Posterior cingulate gyrus (tissue), 11 donors: ENCODE data around the gene POLR3A.

Experiments
- DNase-seq, 10 donors: peaks; one replicate each; pipeline versions ENCODE4 v3.0.0 to v3.0.0-alpha.2; 2020 to 2021; ENCODE audit warnings: mixed read lengths in 3 of 10
- intact Hi-C: fragments of 100-400 bp; cut with DNase I; formaldehyde crosslinking; loops from one replicate; pipeline ENCODE4 v1.15.1; 2023

The POLR3A gene

DNA sequence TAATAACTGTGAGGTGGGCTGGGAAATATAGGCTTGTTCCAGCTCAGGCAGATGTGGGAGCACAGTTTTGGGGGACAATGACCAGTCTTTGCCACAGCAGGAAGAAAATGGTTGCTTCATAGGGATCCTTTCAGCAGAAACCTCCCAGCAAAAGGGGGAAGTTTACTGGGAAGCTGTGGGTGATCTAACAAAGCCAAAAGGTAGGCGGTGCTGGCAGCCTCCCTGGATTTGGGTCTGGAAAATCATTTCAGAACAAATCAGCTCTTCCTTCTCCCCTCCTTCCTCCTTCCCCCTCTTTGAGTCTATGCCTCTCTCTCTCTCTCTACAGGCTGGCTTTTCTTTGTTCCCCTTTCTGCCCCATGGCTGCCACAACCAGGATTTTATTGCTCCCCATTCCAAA lies 20.5 kb upstream of the POLR3A start:
- peak in 1 of 10 donors; percentile 73 for DNase-seq
- intact Hi-C loops = loop anchor here (5.0 to 10.0 kb wide), 3 partner anchors 145 to 605 kb away; no protein-coding TSS in a partner anchor

DNA sequence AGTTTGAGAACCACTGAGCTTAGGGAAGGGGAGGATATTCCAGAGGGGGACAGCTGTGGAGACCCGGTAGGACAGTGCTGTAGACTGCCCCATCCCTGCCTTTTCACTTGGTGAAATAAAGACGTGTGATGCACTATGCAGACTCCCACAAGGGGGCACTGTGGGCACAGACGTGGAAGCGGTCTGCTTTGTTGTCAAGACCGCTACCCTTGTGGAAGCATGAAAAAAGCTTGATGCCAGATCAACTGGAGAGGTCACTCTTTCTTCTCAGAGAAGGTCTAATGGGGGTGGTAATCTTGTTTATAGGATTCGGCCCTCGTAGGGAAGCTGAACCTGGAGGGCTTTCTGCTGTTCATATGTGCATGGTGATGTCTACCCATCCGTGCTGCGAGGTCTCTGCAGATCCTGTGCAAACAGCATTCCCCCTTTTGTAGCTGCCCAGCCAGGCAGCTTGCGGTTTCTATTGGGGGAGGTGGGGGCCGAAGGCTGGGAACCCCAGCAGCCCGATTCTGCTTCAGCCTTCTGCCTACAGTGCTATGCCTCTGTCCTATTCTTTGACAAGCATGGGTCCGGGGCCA lies 18.1 kb upstream of the POLR3A start:
- intact Hi-C loops = loop anchor here (1.0 to 5.0 kb wide), 2 partner anchors 255 to 1148 kb away; no protein-coding TSS in a partner anchor
- DNase-seq = peak; percentile 81 to 98 (median 96)

DNA sequence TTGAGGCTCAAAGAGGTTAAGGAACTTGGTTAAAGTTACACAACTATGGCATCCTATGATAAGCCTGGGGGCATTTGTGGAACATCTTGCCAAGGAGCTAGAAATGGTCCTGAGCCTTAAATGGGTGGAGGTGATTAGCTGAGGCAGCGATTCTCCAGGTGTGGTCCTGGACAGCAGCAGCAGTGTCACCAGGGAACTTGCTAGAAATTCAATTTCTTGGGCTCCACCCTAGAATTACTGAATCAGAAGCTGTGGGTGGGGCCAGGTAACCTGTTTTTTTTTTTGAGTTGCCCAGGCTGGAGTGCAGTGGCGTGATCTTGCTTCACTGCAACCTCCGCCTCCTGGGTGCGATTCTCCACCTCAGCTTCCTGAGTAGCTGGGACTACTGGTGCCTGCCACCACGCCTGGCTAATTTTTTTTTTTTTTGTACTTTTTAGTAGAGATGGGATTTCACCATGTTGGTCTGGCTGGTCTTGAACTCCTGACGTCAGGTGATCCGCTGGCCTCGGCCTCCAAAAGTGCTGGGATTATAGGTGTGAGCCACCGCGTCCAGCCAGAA lies 17.5 kb upstream of the POLR3A start:
- intact Hi-C loops = loop anchor here (1.0 to 5.0 kb wide), 2 partner anchors 256 to 1149 kb away; no protein-coding TSS in a partner anchor
- DNase-seq = peak in 1 of 10 donors; percentile 57

DNA sequence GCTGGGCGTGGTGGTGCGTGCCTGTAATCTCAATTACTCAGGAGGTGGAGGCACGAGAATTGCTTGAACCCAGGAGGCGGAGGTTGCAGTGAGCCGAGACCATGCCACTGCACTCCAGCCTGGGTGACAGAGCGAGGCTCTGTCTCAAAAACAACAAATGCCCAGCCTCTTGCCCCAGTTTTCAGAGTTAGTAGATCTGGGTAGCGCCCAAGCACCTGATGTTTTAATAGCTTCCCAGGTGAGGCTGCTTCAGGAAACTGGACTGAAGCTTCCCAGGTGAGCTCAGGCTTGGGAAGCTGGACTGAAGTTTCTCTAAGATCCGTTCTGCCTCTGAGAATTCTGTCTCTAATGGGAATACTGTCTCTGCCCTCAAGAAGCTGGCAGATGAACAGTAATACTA lies 16.5 kb upstream of the POLR3A start:
- intact Hi-C loops = loop anchor here (5.0 kb wide), 1 partner anchor 256 kb away; no protein-coding TSS in a partner anchor
- DNase-seq = no peak

DNA sequence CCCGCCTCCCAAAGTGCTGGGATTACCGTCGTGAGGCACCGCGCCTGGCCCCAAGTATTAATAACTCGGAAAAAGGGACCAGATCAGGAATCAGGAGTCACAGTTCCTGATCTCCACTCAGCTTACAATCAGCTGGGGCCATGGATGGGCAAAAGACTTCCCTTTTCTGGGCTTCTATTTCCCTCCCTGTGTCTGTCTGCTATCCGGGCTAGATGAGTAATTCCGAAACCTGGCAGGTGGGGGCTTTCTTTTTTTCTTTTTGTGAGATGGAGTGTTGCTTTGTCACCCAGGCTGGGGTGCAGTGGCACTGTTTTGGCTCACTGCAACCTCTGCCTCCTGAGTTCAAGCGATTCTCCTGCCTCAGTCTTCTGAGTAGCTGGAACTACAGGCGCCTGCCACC lies 15.9 kb upstream of the POLR3A start:
- DNase-seq = peak in 1 of 10 donors; percentile 42
- intact Hi-C loops = loop anchor here (5.0 kb wide), 1 partner anchor 257 kb away; no protein-coding TSS in a partner anchor

DNA sequence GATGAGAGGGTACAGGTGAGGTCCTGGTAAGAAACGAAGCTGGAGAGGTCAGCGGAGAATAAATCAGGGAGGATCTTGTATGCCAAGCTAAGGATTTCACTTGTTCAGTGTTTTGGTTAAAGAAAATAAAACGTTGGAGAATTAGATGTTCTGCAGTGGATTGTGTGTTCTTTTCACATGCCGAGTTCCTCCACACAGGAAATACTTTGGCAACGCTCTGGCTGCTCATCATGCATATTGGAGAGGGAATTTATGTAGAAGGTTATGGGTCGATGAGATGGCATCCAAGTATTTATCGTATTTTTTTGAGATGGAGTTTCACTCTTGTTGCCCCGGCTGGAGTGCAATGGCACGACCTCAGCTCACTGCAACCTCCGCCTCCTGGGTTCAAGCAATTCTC lies 15.4 kb upstream of the POLR3A start:
- no peak for DNase-seq
- intact Hi-C loops = loop anchor here (5.0 kb wide), 1 partner anchor 258 kb away; no protein-coding TSS in a partner anchor

DNA sequence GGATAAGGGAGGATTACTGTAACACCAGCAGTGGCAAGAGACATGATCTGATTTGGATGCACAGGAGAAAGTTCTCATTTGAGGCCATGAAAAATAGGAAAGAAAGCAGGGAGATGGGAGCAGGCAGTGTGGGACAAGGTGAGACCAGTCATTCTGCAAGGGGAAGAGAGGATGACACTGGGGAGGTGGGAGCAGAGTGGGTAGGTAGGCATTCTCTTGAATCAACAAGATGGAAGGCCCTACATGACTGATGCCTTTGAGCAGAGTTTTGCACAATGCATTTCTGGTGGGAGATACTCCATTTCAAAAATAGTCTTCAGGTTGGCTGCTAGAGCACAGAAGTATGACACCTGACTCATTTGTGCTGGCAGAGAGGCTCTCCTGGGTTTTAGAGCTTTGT lies 14.9 kb upstream of the POLR3A start:
- intact Hi-C loops = no loop called here
- DNase-seq = no peak

DNA sequence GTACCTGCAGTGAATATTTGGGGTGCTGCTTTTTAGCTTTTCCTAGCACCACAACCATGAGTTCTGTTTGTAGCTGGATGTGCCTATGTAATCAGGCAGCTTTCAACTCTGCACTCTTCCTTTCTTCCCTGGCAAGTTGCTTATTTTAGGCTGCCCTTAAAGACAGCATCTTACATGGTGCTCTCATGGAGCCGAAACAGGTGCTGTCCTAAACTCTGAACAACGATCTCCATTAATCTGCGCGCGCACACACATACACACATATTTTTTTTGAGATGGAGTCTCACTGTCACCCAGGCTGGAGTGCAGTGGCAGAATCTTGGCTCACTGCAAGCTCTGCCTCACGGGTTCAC lies 13.4 kb upstream of the POLR3A start:
- DNase-seq = no peak

DNA sequence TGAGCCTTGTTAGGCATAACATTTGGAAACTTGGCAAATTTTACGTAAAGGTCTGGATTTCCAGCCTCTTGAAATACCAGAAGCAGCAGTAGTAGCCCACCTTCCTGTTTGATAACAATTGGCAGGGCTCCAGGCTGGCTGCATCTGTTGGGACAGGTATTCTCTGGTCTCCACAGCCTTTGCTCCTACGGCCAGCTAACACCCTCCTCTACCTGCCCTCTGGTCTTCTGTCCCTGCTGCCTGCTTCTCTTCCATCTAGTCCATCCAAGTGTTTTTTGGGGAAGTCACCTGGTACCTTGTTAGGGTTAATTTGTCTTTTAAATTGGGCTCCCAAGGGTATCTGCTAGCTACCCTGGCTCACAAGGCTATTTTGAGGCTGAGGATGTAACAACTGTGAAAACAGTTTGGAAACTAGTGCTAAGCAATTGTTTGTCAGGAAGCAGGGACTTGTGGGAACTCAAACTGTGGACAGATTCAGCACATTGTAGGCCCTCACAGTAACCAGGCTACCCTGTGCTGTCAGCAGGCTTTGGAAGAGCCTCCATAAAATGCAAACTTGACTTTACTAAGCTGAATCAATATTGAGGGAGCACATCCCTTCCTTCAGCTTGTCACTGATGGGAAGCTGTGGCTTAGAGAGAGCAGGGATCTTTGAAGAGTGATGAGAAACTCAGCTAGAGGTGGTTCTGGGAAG lies 12.9 kb upstream of the POLR3A start:
- intact Hi-C loops = no loop called here
- no peak for DNase-seq

More for the DNA sequence above, 13.4 kb upstream of the POLR3A start:
- intact Hi-C loops = no loop called here

DNA sequence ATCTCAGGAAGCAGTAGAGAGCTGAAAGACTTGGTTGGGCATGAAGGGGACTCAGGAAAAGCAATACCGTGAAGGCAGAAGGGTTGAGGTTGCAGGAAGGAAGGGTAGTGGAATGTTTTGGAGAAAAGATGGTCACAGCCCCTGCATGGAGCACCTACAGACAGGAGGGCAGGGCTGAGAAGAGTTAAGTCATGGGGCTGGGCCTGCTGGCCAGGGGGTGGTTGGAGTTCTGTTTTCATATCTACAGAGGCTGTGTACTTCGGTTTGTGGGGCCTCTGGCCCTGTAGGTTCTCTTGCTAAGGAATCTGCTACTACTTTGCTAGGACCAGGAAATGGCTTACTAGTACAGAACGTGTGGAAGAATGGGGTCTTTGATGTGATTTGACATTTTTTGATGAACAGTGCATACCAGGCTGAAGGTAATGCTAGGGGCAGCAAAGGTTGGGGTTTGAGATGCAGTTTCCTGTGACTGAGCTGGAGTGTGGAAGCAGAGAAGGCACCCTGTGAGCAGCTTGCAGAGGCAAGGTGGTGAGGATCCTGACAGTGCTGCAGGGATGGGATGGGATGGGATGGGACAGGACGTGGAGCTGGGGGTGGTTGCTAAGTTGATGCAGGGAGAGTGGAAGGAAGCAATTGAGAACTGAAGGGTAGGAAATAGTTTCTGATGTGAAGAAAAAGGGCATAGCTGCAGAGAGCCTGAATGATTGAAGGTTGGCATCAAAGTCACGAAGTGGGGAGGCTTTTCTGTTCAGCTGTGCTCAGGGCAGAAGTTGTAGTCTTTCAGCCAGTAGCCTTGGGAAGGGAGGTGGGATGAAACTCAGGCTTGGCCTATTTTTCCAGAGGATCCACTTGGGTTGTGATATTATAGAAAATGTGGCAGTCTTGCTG lies 12.1 kb upstream of the POLR3A start:
- DNase-seq = no peak
- intact Hi-C loops = no loop called here

DNA sequence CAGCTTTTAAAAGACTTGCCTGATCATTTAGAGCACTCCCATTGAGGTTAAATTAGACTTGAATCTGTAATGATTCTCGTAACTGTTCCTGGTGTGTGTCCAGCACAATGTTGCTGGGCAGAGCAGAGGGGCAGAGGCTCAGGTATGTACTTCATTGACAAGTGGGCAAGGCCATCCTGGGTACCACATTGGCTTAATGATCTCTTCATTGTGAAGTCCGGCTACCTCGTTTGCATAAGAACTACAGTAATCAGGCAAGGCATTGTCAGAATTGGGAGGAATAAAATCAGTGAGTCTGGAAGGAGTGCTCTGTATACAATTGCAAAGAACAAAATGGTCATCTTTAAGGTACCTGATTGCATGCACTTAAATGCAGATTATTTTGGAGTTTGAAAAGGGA lies 10.4 kb upstream of the POLR3A start:
- intact Hi-C loops = no loop called here
- no peak for DNase-seq

DNA sequence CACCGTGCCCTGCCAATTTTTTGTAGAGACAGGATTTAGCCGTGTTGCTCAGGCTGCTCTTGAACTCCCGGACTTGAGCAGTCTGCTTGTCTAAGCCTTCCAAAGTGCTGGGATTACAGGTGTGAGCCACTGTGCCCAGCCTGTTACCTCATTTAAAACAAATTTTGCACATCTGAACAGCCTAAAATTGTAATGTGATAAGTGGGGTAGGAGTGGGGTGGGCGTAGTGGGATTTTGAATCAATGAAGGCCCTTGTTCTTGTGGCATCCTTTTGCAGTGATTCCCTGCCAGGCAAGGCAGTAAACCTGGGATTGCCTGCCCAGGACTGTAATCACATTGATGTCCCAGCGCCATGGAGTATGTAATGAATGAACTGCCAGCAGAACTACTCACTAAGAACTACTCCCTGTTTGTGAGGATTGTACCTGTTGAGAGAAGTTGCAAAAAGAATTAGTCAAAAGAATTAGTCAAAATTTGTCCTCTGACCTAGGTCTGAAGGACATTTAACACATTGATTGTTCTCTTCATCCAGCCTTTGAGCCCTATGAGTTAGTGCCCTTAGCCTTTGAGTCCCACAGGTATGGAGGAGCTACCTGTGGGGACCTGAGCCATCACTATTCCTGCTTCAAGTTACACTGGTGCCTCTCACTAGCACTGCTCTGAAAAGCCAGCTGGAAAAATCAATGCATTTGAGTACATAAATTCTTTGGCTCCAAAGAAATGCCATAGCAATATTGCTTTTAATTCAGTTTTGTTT lies 9.7 kb upstream of the POLR3A start:
- no peak for DNase-seq
- intact Hi-C loops = no loop called here

DNA sequence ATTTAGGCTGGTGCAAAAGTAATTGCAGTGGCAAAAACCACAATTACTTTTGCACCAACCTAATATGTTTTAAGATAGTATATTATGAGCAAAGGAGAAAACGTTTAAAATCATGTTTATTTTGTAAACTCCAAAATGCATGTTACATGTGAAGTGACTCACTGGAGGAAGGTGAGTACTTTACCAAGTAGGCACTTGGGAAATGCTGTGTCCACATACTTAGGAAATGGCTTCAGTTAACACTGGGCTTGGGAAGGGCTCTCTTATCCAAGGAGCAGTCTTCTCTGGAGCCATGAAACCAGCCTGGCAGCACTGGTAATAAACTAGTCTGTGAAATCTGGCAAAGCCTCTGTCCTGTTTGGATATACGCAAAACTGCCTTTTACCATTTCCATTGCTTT lies 8.8 kb upstream of the POLR3A start:
- intact Hi-C loops = no loop called here
- DNase-seq = no peak

DNA sequence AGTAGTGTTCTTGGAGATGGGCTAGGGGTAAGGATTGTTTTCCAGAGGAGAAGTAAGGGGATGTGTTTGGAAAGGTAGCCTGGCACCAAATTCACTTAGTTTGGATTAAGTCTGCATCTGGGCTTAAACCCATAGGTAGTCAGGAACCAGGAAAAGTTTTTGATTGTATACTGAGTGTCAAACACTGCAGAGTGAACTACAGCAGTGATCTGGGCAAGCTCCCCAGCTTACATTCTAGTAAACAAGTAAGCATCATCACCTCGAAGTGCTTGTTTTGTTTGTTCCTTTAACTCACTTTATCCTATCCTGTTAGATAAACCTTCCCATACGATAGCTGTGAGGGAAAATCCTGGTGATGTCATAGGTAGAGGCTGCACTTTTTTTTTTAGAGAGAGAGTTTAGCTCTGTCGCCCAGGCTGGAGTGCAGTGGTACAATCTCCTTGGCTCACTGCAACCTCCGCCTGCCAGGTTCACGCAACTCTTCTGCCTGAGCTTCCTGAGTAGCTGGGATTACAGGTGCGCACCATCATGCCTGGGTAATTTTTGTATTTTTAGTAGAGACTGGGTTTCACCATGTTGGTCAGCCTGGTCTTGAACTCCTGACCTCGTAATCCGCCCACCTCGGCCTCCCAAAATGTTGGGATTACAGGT lies 6.7 kb upstream of the POLR3A start:
- DNase-seq = no peak
- intact Hi-C loops = no loop called here

DNA sequence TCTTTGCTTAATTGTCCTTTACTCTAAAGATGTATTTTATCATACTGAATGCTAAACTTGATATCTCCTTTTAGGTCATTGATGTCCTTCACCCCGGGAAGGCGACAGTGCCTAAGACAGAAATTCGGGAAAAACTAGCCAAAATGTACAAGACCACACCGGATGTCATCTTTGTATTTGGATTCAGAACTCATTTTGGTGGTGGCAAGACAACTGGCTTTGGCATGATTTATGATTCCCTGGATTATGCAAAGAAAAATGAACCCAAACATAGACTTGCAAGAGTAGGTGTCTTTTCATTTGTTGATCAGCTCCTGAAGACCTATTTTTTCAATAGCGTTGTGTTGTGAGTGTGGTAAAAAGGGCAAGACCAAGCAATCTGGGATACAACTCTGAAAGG lies 6.1 kb upstream of the POLR3A start:
- intact Hi-C loops = no loop called here

DNA sequence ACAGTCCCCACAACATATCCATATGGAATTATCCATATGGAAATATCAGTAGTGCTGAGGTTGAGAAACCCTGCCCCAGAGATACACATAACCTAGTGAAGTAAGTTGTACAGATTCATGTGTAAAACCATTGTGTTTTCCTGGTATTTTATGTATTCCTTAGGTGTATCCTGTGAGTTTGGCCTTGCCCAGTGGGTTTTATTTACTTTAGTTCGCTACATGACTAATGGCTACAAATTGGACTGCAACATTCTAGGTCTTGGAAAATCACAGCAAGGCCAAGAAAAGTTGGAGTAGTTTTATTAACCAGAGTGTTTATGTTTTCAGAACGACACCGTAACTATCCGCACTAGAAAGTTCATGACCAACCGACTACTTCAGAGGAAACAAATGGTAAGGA lies 5.7 kb upstream of the POLR3A start:
- intact Hi-C loops = no loop called here
- DNase-seq = no peak

More for the DNA sequence above, 6.1 kb upstream of the POLR3A start:
- DNase-seq = no peak

DNA sequence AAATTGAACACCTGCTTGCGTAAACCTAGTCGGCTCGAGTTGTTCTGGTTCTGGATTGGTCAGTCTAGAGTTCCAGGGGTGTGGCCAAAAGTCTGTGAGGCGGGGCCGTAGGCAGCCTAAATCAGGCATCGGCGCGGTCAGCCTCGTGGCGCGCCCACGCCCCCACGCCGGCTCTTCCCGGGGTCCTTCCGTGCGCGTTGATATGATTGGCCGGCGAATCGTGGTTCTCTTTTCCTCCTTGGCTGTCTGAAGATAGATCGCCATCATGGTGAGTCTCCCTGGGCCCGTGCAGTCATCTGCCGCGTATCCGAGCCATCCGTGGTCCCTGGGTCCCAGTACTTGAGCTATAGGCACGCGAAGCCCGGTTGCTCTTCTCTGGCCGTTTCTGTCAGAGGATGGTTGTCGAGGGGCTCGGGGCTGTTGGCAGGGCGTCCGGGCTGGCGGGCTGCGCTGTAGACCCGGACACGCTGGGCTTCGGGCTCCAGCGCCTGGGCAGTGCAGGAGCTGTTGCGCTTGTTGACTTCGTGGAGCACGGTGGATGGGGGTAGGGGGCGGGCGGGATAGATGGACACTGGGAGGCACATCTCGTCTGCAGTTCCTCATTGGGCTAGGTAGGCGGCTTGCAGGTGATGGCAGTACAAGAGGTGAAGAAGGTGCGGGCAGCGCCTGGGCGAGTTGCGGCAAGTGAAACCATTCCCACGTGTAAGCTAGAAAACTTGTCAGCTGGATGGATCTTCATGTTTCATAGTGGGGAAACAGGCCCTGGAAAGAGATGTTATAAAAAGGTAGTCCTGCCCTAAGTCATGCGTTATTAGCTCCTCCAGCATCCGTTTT lies 4.5 kb upstream of the POLR3A start, which contains the start of gene RPS24:
Gene RPS24, plus strand, starts transcription at position 227 of the 834 bp plus-strand sequence. Its CDS starts 39 bp downstream, at position 266.
- DNase-seq = peak; percentile 86 to 99 (median 93)
- intact Hi-C loops = no loop called here

DNA sequence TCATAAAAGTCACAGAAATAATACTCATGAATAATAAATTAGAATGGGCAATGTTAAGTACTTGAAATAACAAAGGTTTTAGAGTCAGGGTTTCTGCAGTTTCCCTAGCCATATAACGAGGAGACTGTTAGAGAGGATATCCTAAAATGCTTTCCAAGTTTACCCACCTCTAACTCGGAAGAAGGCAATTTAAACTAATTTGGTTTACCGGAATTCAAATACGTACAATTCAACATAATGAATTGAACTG lies 4.0 kb upstream of the POLR3A start:
- intact Hi-C loops = no loop called here
- DNase-seq = no peak
